AG04450 (cell line): ENCODE results near the gene PPIC. TPM values are rescaled to one million over a fixed set of nuclear protein-coding genes. Genes with fewer than 3 reads are reported as not detected.

Experiments used
- CTCF ChIA-PET: fragments of 300-600, 350-600 bp; formaldehyde crosslinking; extraction: SDS; loops from one replicate; lab custom pipeline; 2022; ENCODE audit warnings: antibody characterized with exemption, inconsistent platforms; lab: Charles Lee
- POLR2A ChIA-PET: fragments of 350-600 bp; formaldehyde crosslinking; extraction: SDS; loops from one replicate; lab custom pipeline; 2021; ENCODE audit warnings: antibody characterized with exemption, inconsistent platforms; lab: Yijun Ruan, JAX
- DNase-seq: peaks from one replicate; pipeline ENCODE4 v3.0.0-alpha.2; 2011; ENCODE audit warnings: low read depth, low spot score
- H3K27ac ChIP-seq: one replicate; pipeline ENCODE4 v1.5.1; 2012; ENCODE audit warnings: low read depth, low read length, control low read depth
- H3K27me3 ChIP-seq: one replicate; pipeline ENCODE4 v1.6.0; 2012; ENCODE audit warnings: low read length; ENCODE audit not compliant: control insufficient read depth, insufficient read depth
- H3K4me3 ChIP-seq: 2 replicates; pipeline ENCODE4 v1.5.1; 2011; ENCODE audit warnings: mild to moderate bottlenecking, low read depth, low read length, control low read depth
- H3K9me3 ChIP-seq: 2 replicates; pipeline ENCODE4 v1.5.1; 2012; ENCODE audit warnings: low read length; ENCODE audit not compliant: control insufficient read depth, insufficient read depth
- polyA plus RNA-seq: library from polyadenylated mRNA; depleted of rRNA; stranded (reverse); fragments of >200 nt; gene quantifications from 2 replicates; pipeline ENCODE4 v1.2.3, GENCODE V29; 2011
- TF ChIP-seq, protein P1 (sequence below): IDR thresholded peaks from 2 replicates; pipeline ENCODE4 v1.5.1; 2011; ENCODE audit warnings: low read depth, low read length, control low read depth, inconsistent platforms

The PPIC gene
- polyA plus RNA-seq, 1 experiment = 56.0 TPM

DNA sequence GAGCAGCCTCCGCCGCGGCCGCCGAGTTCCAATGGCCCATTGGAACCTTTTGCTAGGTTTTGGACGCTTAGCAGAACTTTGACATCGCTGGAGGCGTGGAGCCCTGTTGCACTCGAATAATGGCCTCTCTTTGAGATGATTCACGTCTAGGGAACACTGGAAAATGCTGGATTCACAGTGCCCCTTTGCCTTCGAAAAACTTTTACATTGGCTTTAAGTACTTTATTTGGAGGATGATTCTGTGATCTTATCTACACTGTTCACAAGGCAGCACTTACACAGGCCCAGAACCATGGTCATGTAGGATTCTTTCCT, 536 bp upstream of the PPIC start:
- ChIA-PET POLR2A (interaction anchor here (0.6 kb wide), 1 partner anchor 190 kb away, joined by 6 read pairs; no protein-coding TSS in a partner anchor), CTCF (interaction anchor here (1.0 kb wide), 1 partner anchor 308 kb away, joined by 4 read pairs; no protein-coding TSS in a partner anchor)

GRCh38 chr5:123035918-123036390, 571 bp downstream of the PPIC start:
- ChIA-PET CTCF (interaction anchor here (1.9 kb wide), 1 partner anchor 331 kb away, joined by 5 read pairs; no protein-coding TSS in a partner anchor), POLR2A (no interaction called here)
- no peak for DNase-seq
- Histone ChIP-seq H3K4me3 (peak overlapping the region; percentile 83), H3K27me3 (no peaks in the 10 kb centered on the region), H3K27ac (no peak overlapping the region), H3K9me3 (no peaks in the 10 kb centered on the region; the same call in 1 of the 2 replicates)
- TF ChIP-seq, protein P1, sequence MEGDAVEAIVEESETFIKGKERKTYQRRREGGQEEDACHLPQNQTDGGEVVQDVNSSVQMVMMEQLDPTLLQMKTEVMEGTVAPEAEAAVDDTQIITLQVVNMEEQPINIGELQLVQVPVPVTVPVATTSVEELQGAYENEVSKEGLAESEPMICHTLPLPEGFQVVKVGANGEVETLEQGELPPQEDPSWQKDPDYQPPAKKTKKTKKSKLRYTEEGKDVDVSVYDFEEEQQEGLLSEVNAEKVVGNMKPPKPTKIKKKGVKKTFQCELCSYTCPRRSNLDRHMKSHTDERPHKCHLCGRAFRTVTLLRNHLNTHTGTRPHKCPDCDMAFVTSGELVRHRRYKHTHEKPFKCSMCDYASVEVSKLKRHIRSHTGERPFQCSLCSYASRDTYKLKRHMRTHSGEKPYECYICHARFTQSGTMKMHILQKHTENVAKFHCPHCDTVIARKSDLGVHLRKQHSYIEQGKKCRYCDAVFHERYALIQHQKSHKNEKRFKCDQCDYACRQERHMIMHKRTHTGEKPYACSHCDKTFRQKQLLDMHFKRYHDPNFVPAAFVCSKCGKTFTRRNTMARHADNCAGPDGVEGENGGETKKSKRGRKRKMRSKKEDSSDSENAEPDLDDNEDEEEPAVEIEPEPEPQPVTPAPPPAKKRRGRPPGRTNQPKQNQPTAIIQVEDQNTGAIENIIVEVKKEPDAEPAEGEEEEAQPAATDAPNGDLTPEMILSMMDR = no peak

More for the DNA sequence above, 536 bp upstream of the PPIC start:
- TF ChIP-seq, protein P1 = no peak
- H3K27ac ChIP-seq = peak overlapping the region; percentile 48
- no peak for DNase-seq
- peak overlapping the region; percentile 83 for H3K4me3 ChIP-seq
- H3K27me3 ChIP-seq = no peaks in the 10 kb centered on the region
- H3K9me3 ChIP-seq = no peaks in the 10 kb centered on the region; the same call in 1 of the 2 replicates

DNA sequence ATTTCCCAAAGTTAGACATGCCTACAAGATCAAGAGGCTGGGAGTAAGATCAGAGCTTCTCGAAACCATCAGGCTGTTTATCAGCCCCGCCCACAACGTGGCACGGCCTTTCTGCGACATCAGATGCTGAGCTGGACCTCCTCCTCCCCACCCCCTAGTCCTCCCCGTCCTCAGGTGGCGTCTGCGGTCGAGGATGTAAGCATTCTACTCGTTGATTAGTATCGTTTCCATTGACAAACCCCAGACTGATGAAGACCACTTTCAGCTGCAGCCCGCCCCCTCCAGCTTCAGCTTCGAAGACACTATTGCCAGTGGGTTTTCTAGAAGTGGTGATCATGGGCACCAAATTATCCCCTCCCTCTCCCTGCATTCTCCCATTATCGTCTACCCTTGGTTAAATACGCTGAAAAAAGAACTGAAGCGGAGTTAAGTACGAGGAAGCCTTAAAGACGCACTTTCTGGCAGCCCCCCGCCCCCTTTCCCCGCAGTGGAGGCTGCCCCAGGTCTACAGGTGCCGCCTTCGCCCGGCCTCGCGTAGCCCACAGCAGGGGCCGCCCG, 1.1 kb downstream of the PPIC start:
- Histone ChIP-seq H3K27ac (peak overlapping the region; percentile 11), H3K4me3 (peak overlapping the region; percentile 83), H3K27me3 (no peaks in the 10 kb centered on the region), H3K9me3 (no peaks in the 10 kb centered on the region; the same call in 1 of the 2 replicates)
- DNase-seq = no peak
- CTCF ChIA-PET = interaction anchor here (0.8 to 1.9 kb wide), 3 partner anchors 310 to 333 kb away, joined by 3 to 5 read pairs (median 3); no protein-coding TSS in a partner anchor
- POLR2A ChIA-PET = no interaction called here
- TF ChIP-seq, protein P1 = no peak

- POLR2A ChIA-PET = no interaction called here
- TF ChIP-seq, protein P1 = no peak
- no peak for DNase-seq
- CTCF ChIA-PET = interaction anchor here (0.9 kb wide), 1 partner anchor 337 kb away, joined by 3 read pairs; no protein-coding TSS in a partner anchor
- Histone ChIP-seq H3K27me3 (no peaks in the 10 kb centered on the region), H3K4me3 (no peak overlapping the region), H3K9me3 (no peaks in the 10 kb centered on the region; the same call in 1 of the 2 replicates), H3K27ac (no peak overlapping the region)
Measured at GRCh38 chr5:123033157-123033671, 3.3 kb downstream of the PPIC start.

DNA sequence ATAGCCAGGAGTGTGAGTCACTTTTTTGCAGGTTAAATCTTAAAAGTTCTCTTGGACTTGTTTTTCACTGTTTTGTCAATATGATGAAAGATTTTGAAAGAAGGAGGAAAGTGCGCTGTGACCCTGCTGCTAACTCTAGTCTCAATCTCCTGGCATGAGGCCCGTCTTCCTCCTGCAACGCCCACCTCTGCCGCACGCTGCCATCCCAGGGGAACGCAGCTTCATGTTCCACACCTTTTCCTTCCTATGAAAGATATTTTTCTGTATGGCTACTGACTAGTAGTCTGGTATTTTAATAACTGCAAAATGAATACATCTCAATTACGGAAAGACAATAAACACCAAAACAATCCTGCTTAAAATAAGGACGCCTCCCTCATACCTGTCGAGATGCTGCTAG, 8.3 kb downstream of the PPIC start:
- ChIA-PET POLR2A (no interaction called here), CTCF (no interaction called here)
- DNase-seq = no peak
- no peaks in the 10 kb centered on the region for H3K27me3 ChIP-seq
- H3K4me3 ChIP-seq = no peak overlapping the region
- no peaks in the 10 kb centered on the region for H3K9me3 ChIP-seq
- no peak overlapping the region for H3K27ac ChIP-seq
- TF ChIP-seq, protein P1 = no peak
